Measurements from ENCODE around the gene SLX4IP.

SLX4IP gene

DNA sequence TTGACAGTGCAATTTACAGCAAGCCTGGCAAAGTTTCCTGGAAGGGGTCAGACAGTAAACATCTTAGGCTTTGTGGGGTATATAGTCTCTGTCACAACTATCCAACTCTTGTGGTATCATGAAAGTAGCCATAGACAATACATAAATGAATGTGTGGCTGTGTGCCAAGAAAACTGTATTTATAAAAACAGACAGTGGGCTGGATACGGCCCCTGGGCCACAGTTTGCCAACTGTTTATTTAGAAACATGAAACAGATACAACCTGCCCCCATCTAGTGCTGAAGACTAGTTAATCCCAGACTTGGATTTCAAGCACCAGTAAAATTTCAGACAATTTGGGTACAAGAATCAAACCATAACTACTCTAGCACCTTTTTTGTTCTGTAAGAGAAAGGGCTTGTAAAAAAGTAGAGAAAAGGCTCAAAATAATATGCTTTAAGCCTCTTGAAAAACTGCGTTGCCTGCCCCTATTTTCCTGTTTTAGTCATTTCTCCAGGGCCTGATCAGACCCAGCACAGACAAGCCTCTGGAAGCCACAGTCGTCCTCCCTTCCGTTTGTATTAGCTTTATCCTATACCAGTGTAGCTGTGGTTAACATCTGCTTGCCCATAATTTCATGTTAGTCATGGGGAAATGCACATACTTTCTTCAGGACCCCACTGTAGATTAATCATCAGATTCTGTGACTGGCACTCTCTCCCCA, 207.9 kb downstream of the SLX4IP start:
- TF ChIP-seq, protein P1, sequence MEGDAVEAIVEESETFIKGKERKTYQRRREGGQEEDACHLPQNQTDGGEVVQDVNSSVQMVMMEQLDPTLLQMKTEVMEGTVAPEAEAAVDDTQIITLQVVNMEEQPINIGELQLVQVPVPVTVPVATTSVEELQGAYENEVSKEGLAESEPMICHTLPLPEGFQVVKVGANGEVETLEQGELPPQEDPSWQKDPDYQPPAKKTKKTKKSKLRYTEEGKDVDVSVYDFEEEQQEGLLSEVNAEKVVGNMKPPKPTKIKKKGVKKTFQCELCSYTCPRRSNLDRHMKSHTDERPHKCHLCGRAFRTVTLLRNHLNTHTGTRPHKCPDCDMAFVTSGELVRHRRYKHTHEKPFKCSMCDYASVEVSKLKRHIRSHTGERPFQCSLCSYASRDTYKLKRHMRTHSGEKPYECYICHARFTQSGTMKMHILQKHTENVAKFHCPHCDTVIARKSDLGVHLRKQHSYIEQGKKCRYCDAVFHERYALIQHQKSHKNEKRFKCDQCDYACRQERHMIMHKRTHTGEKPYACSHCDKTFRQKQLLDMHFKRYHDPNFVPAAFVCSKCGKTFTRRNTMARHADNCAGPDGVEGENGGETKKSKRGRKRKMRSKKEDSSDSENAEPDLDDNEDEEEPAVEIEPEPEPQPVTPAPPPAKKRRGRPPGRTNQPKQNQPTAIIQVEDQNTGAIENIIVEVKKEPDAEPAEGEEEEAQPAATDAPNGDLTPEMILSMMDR (IDR thresholded peaks at IDR 0.05; ENCODE audit: borderline replicate concordance, insufficient read depth, low read depth, low read length): no peak
- no peak overlapping the region for H3K4me3 ChIP-seq (ENCODE audit: low read depth, low read length)

DNA sequence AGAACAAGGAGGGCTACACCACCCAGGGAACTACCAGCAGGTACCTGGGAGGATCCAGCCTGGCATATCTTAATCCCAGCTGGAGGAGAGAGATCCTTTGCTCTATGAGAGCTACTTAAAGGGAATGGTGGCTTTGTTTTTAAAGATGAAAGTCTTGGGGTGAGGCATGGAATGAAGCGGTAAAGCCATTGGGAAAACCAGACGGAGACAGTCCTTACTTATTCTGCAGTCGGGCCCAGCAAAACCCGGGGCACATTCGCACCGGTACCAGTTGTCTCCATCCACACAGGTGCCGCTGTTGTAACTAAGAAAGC, 208.4 kb downstream of the SLX4IP start:
- H3K4me3 ChIP-seq (ENCODE audit: low read depth, low read length): no peak overlapping the region
- TF ChIP-seq, protein P1 (IDR thresholded peaks at IDR 0.05; ENCODE audit: borderline replicate concordance, insufficient read depth, low read depth, low read length): no peak

DNA sequence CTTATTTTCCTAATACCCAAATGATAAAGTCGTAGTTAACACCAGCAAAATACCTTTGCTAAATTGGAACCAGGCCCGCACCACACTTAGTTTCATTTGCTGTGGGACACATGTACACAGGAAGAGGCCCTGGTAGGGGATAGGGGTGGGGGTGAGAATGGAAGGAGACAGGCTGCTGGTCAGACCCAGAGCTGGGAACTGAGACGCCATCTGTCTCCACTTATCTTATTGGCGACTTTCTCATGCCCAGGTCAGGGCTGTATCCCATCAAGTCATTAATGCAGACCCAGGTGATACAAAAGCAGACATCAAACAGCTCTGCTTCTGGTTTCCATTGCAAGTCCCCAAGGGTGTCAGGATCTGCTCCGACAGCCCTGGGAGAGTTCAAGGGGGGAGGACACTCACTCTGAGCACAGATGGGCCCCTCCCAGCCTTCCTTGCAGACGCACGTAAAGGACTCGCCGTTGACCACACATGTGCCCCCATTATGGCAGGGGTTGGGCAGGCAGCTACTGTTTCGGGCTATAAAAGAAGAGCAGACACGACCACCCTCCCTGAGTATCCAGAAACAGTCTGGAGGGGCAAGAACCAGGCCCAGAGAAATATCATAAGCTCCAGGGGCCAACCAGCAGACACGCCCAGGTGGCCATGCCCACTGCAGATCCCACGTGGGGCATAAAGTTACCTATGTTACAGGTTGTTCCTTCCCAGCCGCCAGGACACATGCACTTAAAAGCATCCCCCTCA, 209.5 kb downstream of the SLX4IP start:
- H3K4me3 ChIP-seq (ENCODE audit: low read depth, low read length): no peak overlapping the region
- TF ChIP-seq, protein P1 (IDR thresholded peaks at IDR 0.05; ENCODE audit: borderline replicate concordance, insufficient read depth, low read depth, low read length): no peak

DNA sequence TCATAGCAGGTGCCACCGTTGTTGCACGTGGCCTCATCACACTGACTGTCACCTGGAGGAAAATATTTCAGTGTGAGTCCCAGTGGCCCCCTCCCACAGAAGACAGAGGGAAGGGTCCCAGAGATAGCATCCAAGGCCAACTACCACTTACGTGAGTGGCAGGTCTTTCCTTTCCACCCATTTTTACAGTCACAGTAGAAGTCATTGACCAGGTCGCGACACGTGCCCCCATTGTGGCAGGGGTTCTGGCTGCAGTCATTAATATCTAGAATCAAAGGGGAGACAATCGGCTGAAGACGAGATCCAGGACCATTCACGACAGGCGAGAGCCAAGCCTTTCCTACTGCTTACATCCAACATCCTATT, 210.1 kb downstream of the SLX4IP start:
- TF ChIP-seq, protein P1 (IDR thresholded peaks at IDR 0.05; ENCODE audit: borderline replicate concordance, insufficient read depth, low read depth, low read length): no peak
- H3K4me3 ChIP-seq (ENCODE audit: low read depth, low read length): no peak overlapping the region

DNA sequence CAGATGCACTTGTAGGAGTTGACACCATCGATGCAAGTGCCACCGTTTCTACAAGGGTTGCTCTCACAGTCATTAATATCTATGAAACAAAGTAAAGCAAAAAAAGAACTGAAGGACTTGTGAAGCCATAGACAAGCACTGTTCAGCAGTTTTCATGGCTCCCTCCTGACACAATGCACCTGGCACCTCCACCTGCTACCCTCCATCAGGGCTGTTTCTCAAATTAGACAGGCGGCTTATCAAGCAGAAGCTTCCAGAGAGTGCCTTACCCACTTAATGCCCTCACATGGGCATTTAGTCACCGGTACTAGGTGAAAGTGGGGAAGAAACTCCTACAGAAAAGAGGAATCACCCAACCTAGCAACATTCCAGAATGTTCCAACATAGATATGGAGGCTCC, 210.9 kb downstream of the SLX4IP start:
- no peak overlapping the region for H3K4me3 ChIP-seq (ENCODE audit: low read depth, low read length)
- TF ChIP-seq, protein P1 (IDR thresholded peaks at IDR 0.05; ENCODE audit: borderline replicate concordance, insufficient read depth, low read depth, low read length): no peak

DNA sequence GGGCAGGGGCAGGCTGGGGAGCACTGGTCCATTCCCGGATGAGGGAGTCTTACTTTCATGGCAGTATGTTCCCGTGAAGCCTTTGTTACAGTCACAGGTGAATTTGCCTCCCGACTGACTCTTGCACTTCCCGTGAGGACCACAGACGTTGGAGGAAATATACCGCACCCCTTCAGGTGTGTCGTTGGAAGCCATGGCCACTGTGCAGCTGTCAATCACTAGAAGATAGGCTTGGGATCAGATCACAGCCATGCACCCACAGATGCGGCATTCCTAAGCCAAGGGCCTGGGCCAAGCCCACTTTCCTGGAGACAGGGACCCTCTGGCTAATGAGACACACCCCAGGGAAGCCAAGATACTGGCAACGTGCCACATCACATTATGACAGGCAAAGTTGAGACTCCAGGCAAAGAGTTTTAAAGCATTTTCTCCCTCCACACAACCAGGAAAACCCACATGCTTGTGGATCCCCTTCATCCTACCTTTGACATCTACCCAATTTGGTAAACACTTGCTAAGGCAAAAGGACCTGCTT, 211.8 kb downstream of the SLX4IP start:
- H3K4me3 ChIP-seq (ENCODE audit: low read depth, low read length): no peak overlapping the region
- TF ChIP-seq, protein P1 (IDR thresholded peaks at IDR 0.05; ENCODE audit: borderline replicate concordance, insufficient read depth, low read depth, low read length): no peak

DNA sequence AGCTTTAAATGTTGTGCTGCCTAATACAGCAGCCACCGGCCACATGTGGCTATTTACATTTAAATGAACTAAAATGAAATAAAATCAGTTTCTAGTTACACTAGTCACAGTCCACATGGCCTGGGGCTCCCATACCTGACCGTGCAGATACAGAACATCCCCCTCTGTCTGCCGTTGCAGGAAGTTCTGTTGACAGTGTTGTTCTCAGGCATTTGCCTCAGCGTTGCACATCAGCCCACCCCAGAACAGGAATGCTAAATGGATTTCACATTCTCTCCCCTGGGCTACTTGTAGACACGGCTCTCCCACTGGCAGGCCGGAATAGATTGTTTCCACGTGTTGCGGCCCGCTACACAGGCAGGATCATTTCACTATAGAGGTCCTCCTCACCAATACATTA, 212.4 kb downstream of the SLX4IP start:
- H3K4me3 ChIP-seq (ENCODE audit: low read depth, low read length): no peak overlapping the region
- TF ChIP-seq, protein P1 (IDR thresholded peaks at IDR 0.05; ENCODE audit: borderline replicate concordance, insufficient read depth, low read depth, low read length): peak; percentile 51; the same call in 1 of the 2 replicates

All from GM12875 (cell line).